HepG2 (cell line): ENCODE data around the gene CMTM3. TPM values are rescaled to one million over a fixed set of nuclear protein-coding genes. Genes with fewer than 3 reads are reported as not detected.

Experiments
- ATAC-seq: fragments of 200-7000 bp; cut with Tn5 transposase; 3 replicates; pipeline ENCODE4 v1.9.1; 2020; ENCODE audit warnings: mild to moderate bottlenecking, moderate library complexity
- BruUV-seq: library from RNA; stranded (reverse); fragments of 400-500 nt; replicated peaks from 2 replicates; lab custom pipeline; 2021; lab: Mats Ljungman, UMichigan
- CTCF ChIA-PET: fragments of 300-600 bp; formaldehyde crosslinking; extraction: SDS; loops from one replicate; lab custom pipeline; 2021; ENCODE audit warnings: low total read pairs, inconsistent platforms, low intra/inter-chr PET ratio; lab: Yijun Ruan, JAX
- POLR2A ChIA-PET: fragments of 350-600 bp; sonication (Branson Sonifier 250); formaldehyde crosslinking; loops from one replicate; lab custom pipeline; 2020; ENCODE audit warnings: antibody characterized with exemption, inconsistent platforms; lab: Yijun Ruan, JAX
- DNase-seq: peaks from one replicate; pipeline ENCODE4 v3.0.0-alpha.2; 2015; ENCODE audit warnings: low spot score
- FAIRE-seq: peaks from 3 replicates; lab custom pipeline; 2011; peaks lifted over from hg19 to GRCh38; lab: Jason Lieb, UNC
- H2AFZ ChIP-seq: one replicate; pipeline ENCODE4 v1.6.1; 2011; ENCODE audit warnings: low read length, inconsistent platforms
- H3K27ac ChIP-seq: fragments of 300-600 bp; 3 replicates; pipeline ENCODE4 v1.8.0; 2011; ENCODE audit warnings: mixed run types, mild to moderate bottlenecking, mixed read lengths, low read length, inconsistent platforms; ENCODE audit not compliant: insufficient read depth; ENCODE audit errors: extremely low read length
- H3K27me3 ChIP-seq, 2 experiments: fragments of 200-600 bp in 1 of 2; 2 replicates in 1 of 2; 3 replicates in 1 of 2; pipeline versions ENCODE4 v1.6.0 to v1.8.0; 2011; ENCODE audit warnings: low read length in 2 of 2, mild to moderate bottlenecking in 2 of 2, moderate library complexity in 2 of 2, inconsistent platforms in 1 of 2; ENCODE audit not compliant: insufficient read depth in 2 of 2, control insufficient read depth in 1 of 2
- H3K36me3 ChIP-seq, 2 experiments: fragments of 200-600 bp in 1 of 2; replicated peaks in 1 of 2; 2 replicates in 1 of 2; 3 replicates in 1 of 2; pipeline versions ENCODE4 v1.5.1 to v1.8.0; 2011; ENCODE audit warnings: low read length in 2 of 2, inconsistent platforms in 1 of 2; ENCODE audit not compliant: insufficient read depth in 2 of 2, control insufficient read depth in 1 of 2
- H3K4me1 ChIP-seq: 2 replicates; pipeline ENCODE4 v1.5.1; 2012; ENCODE audit warnings: low read length, inconsistent platforms; ENCODE audit not compliant: insufficient read depth
- H3K4me2 ChIP-seq: 2 replicates; pipeline ENCODE4 v1.6.0; 2011; ENCODE audit warnings: low read depth, low read length, inconsistent platforms
- H3K4me3 ChIP-seq, 3 experiments: fragments of 200-600 bp in 1 of 3; sonication (generic), shearing (Covaris generic) in 1 of 3; replicated peaks in 1 of 3; 2 replicates each; pipeline ENCODE4 v1.5.1; 2011 to 2016; ENCODE audit warnings: low read length in 3 of 3, inconsistent platforms in 2 of 3, low read depth in 2 of 3, mild to moderate bottlenecking in 2 of 3, control low read depth in 1 of 3, mixed read lengths in 1 of 3; ENCODE audit not compliant: insufficient read depth in 1 of 3
- H3K79me2 ChIP-seq: one replicate; pipeline ENCODE4 v1.6.1; 2011; ENCODE audit warnings: low read length, inconsistent platforms; ENCODE audit not compliant: insufficient read depth
- H3K9ac ChIP-seq: 2 replicates; pipeline ENCODE4 v1.6.0; 2011; ENCODE audit warnings: mild to moderate bottlenecking, low read depth, low read length, inconsistent platforms; ENCODE audit not compliant: insufficient read depth
- H3K9me3 ChIP-seq: 2 replicates; pipeline ENCODE4 v1.5.1; 2012; ENCODE audit warnings: mild to moderate bottlenecking, low read length
- H4K20me1 ChIP-seq: 2 replicates; pipeline ENCODE4 v1.6.0; 2011; ENCODE audit warnings: inconsistent platforms, mild to moderate bottlenecking, low read length, moderate library complexity; ENCODE audit not compliant: insufficient read depth
- KDM5A ChIP-seq: fragments of 200-600 bp; sonication (generic); IDR thresholded peaks from 2 replicates; pipeline ENCODE4 v1.7.0; 2018; ENCODE audit warnings: antibody characterized with exemption, mild to moderate bottlenecking, low read length, borderline replicate concordance
- ONECUT2 ChIP-seq: sonication (generic); formaldehyde crosslinking; IDR thresholded peaks from 2 replicates; pipeline ENCODE4 v1.4.0; 2020; ENCODE audit warnings: missing genetic modification reagents
- PATZ1 ChIP-seq: sonication (generic); formaldehyde crosslinking; IDR thresholded peaks from 2 replicates; pipeline ENCODE4 v1.4.0; 2020; ENCODE audit warnings: missing genetic modification reagents
- RAD51 ChIP-seq: fragments of 450-650 bp; IDR thresholded peaks from 2 replicates; pipeline ENCODE4 v1.6.1; 2016; ENCODE audit warnings: borderline replicate concordance
- RXRB ChIP-seq: IDR thresholded peaks from 2 replicates; pipeline ENCODE4 v1.6.1; 2016; ENCODE audit warnings: borderline replicate concordance, missing genetic modification reagents, missing compliant biosample characterization
- ZBTB20 ChIP-seq: sonication (generic); formaldehyde crosslinking; IDR thresholded peaks from 2 replicates; pipeline ENCODE4 v1.8.1; 2023; ENCODE audit warnings: missing genetic modification reagents, low read depth, mild to moderate bottlenecking, borderline replicate concordance
- ZNF225 ChIP-seq: sonication (generic); formaldehyde crosslinking; IDR thresholded peaks from 2 replicates; pipeline ENCODE4 v1.4.0; 2020; ENCODE audit warnings: mild to moderate bottlenecking, missing genetic modification reagents
- ZNF34 ChIP-seq: sonication (generic); formaldehyde crosslinking; IDR thresholded peaks from 2 replicates; pipeline ENCODE4 v1.4.0; 2020; ENCODE audit warnings: mild to moderate bottlenecking, missing genetic modification reagents, borderline replicate concordance
- ZNF468 ChIP-seq: sonication (generic); formaldehyde crosslinking; IDR thresholded peaks from 2 replicates; pipeline ENCODE4 v1.8.0; 2022; ENCODE audit warnings: mild to moderate bottlenecking, moderate library complexity, missing genetic modification reagents
- ZNF629 ChIP-seq: sonication (generic); formaldehyde crosslinking; conservative IDR thresholded peaks from 2 replicates; pipeline ENCODE4 v1.5.0; 2020; ENCODE audit warnings: missing genetic modification reagents
- ZNF773 ChIP-seq: sonication (generic); formaldehyde crosslinking; IDR thresholded peaks from 2 replicates; pipeline ENCODE4 v1.4.0; 2020; ENCODE audit warnings: missing genetic modification reagents, borderline replicate concordance
- WGBS: methylation state at CpG from one replicate; pipeline ENCODE4 v1.1.6; 2017; ENCODE audit warnings: low lambda C conversion rate; 5-methylcytosine and 5-hydroxymethylcytosine counted together
- in situ Hi-C: cut with HindIII; loops from 2 replicates; pipeline ENCODE4 v1.10.0; 2017; ENCODE audit warnings: low pct_unique_long_range_greater_than_20kb; ENCODE audit not compliant: extremely low pct_ligation_motif_present
- intact Hi-C: fragments of 100-400 bp; cut with micrococcal nuclease; formaldehyde crosslinking; loops from one replicate; pipeline ENCODE4 v1.10.0; 2022; ENCODE audit not compliant: unreplicated experiment
- polyA plus RNA-seq, 8 experiments: library from polyadenylated mRNA; depleted of rRNA in 3 of 8; stranded (reverse) in 7 of 8; unstranded in 1 of 8; fragments of >200 nt; fragmentation: Illumina TruSeq in 4 of 8; extraction: Trizol in 4 of 8; gene quantifications; 2 replicates each; pipeline versions ENCODE4 v1.2.1 to v1.2.3, GENCODE V29; 2011 to 2016; ENCODE audit warnings: low read depth in 4 of 8, missing spikeins in 1 of 8, mixed read lengths in 1 of 8; ENCODE audit not compliant: insufficient read depth in 1 of 8
- total RNA-seq, 5 experiments: library from RNA; depleted of rRNA; stranded (reverse); fragments of >200 nt; fragmentation: Illumina TruSeq; extraction: Trizol; gene quantifications; 2 replicates each; pipeline ENCODE4 v1.2.3, GENCODE V29; 2016; ENCODE audit warnings: low read depth in 1 of 5

Gene CMTM3
- total and polyA plus RNA-seq, 2 of the 13 experiments (the other 11 are each of a cell fraction or from before 2014, with no cell fraction given): 29.2 to 48.7 TPM

- TF ChIP-seq ZNF468 (CRISPR knock-in tag) (no peak), KDM5A (no peak), RXRB (peak; percentile 70), RAD51 (no peak), PATZ1 (CRISPR knock-in tag) (peak; percentile 67), ZNF34 (CRISPR knock-in tag) (no peak), ONECUT2 (CRISPR knock-in tag) (no peak; the same call in 1 of the 2 replicates), ZBTB20 (no peak), ZNF225 (no peak)
These were observed 36.3 kb downstream of the CMTM3 start (continued) for GRCh38 chr16:66640724-66641314.

- peaks cover 39% of the 10 kb centered on the region for H3K4me1 ChIP-seq
- no TSS peak for BruUV-seq
- no peaks in the 10 kb centered on the region for H3K9me3 ChIP-seq
- 92% methylated on average over 1 of the region's 1 CpG for WGBS
- H2AFZ ChIP-seq: no peak overlapping the region
- H3K4me3 ChIP-seq: no peak overlapping the region
- no peak overlapping the region for H3K27ac ChIP-seq
- H4K20me1 ChIP-seq: no peaks in the 10 kb centered on the region; the same call in 1 of the 2 replicates
- CTCF ChIA-PET: no interaction called here
- H3K27me3 ChIP-seq: no peaks in the 10 kb centered on the region
- ATAC-seq (no peak), DNase-seq (no peak), FAIRE-seq (no peak)
- in situ Hi-C loops: no loop called here
- no peaks in the 10 kb centered on the region for H3K79me2 ChIP-seq
- peak; percentile 62 for TF ChIP-seq ZNF629 (CRISPR knock-in tag)
- TF ChIP-seq ZNF773 (CRISPR knock-in tag): no peak
- TF ChIP-seq, all 625 proteins: peak for 1
- Histone ChIP-seq H3K36me3 (no peaks in the 10 kb centered on the region), H3K9ac (no peak overlapping the region), H3K4me2 (no peak overlapping the region)
- POLR2A ChIA-PET: no interaction called here
- intact Hi-C loops: no loop called here
These were observed 36.9 kb downstream of the CMTM3 start for GRCh38 chr16:66641387-66641786.
